ENCODE results near the gene ABCA7. TPM values are rescaled to one million over a fixed set of nuclear protein-coding genes. Genes with fewer than 3 reads are reported as not detected.

Gene ABCA7
- total and polyA plus RNA-seq, 2 of the 13 experiments (the other 11 are each of a cell fraction or from before 2014, with no cell fraction given): 4.4 to 32.4 TPM

GRCh38 chr19:1094978-1095701 lies 55.2 kb downstream of the ABCA7 start, which contains the start of gene POLR2E (continued):
- TF ChIP-seq ZNF513 (CRISPR knock-in tag; conservative IDR thresholded peaks at IDR 0.05) (0 out of 2 replicates have a peak, but pooled peaks have one; percentile 82), ZFP91 (CRISPR knock-in tag; IDR thresholded peaks at IDR 0.05; ENCODE audit: borderline replicate concordance) (peak; percentile 84), HES4 (CRISPR knock-in tag; IDR thresholded peaks at IDR 0.05; ENCODE audit: borderline replicate concordance) (no peak), MATR3 (CRISPR knock-in tag; IDR thresholded peaks at IDR 0.05) (no peak), ZNF713 (CRISPR knock-in tag; IDR thresholded peaks at IDR 0.05) (no peak), ATF4 (CRISPR knock-in tag; IDR thresholded peaks at IDR 0.05) (peak in 1 of 2 experiments; percentile 32; a peak in 1 of 4 replicates), CEBPB (IDR thresholded peaks at IDR 0.05; ENCODE audit: borderline replicate concordance, low read depth, low read length) (no peak), ETV5 (CRISPR knock-in tag; IDR thresholded peaks at IDR 0.05; ENCODE audit: borderline replicate concordance) (peak; percentile 53), MIXL1 (CRISPR knock-in tag; IDR thresholded peaks at IDR 0.05) (no peak), ZMYM3 (CRISPR knock-in tag; IDR thresholded peaks at IDR 0.05) (no peak), KLF12 (CRISPR knock-in tag; IDR thresholded peaks at IDR 0.05; ENCODE audit: borderline replicate concordance) (no peak), FOXP1 (IDR thresholded peaks at IDR 0.05) (no peak), FOXP1 (CRISPR knock-in tag; IDR thresholded peaks at IDR 0.05) (no peak), ARHGAP35 (CRISPR knock-in tag; IDR thresholded peaks at IDR 0.05; ENCODE audit: borderline replicate concordance) (no peak), REPIN1 (CRISPR knock-in tag; IDR thresholded peaks at IDR 0.05; ENCODE audit: borderline replicate concordance, low read depth) (peak; percentile 85; the same call in 1 of the 2 replicates), PHF8 (CRISPR knock-in tag; IDR thresholded peaks at IDR 0.05) (peak; percentile 77), ETS1 (CRISPR knock-in tag; IDR thresholded peaks at IDR 0.05) (no peak), HDAC2 (CRISPR knock-in tag; IDR thresholded peaks at IDR 0.05) (peak; percentile 52; the same call in 1 of the 2 replicates), ATAD3A (CRISPR knock-in tag; IDR thresholded peaks at IDR 0.05) (no peak), ZNF431 (CRISPR knock-in tag; IDR thresholded peaks at IDR 0.05; ENCODE audit: borderline replicate concordance, low read depth) (no peak), MED1 (CRISPR knock-in tag; IDR thresholded peaks at IDR 0.05) (peak; percentile 80), ATF2 (CRISPR knock-in tag; IDR thresholded peaks at IDR 0.05) (peak; percentile 75), ZBTB7B (CRISPR knock-in tag; IDR thresholded peaks at IDR 0.05) (no peak), SRY (CRISPR knock-in tag; IDR thresholded peaks at IDR 0.05) (0 out of 2 replicates have a peak, but pooled peaks have one; percentile 45)

Data from HepG2 (cell line).